GM12878 (cell line): Measurements from ENCODE around the gene RBM12. TPM values are rescaled to one million over a fixed set of nuclear protein-coding genes. Genes with fewer than 3 reads are reported as not detected.

ENCODE experiments used
- ATAC-seq: fragments of 200-7000 bp; cut with Tn5 transposase; 3 replicates; pipeline ENCODE4 v1.9.1; 2020; ENCODE audit warnings: mild to moderate bottlenecking, moderate library complexity
- BruUV-seq: library from RNA; stranded (reverse); fragments of 400-500 nt; replicated peaks from 2 replicates; lab custom pipeline; 2021; lab: Mats Ljungman, UMichigan
- CTCF ChIA-PET: fragments of 300-600 bp; sonication (Branson Sonifier 250); formaldehyde crosslinking; extraction: SDS; loops from one replicate; lab custom pipeline; 2021; ENCODE audit warnings: inconsistent platforms; lab: Yijun Ruan, JAX
- POLR2A ChIA-PET: fragments of 350-600 bp; formaldehyde crosslinking; extraction: SDS; loops from one replicate; lab custom pipeline; 2021; ENCODE audit warnings: inconsistent platforms; lab: Charles Lee
- RAD21 ChIA-PET: fragments of 300-600 bp; sonication (Branson Sonifier 250); formaldehyde crosslinking; loops from one replicate; lab custom pipeline; 2023; ENCODE audit warnings: antibody characterized with exemption; ENCODE audit not compliant: unreplicated experiment; lab: Charles Lee
- SMC1A ChIA-PET: fragments of 300-600 bp; sonication (Branson Sonifier 250); formaldehyde crosslinking; loops from one replicate; lab custom pipeline; 2023; ENCODE audit not compliant: unreplicated experiment, uncharacterized antibody; lab: Charles Lee
- DNase-seq: peaks from one replicate; pipeline ENCODE4 v3.0.0-alpha.2; 2011; ENCODE audit warnings: low read depth, low spot score
- FAIRE-seq: peaks from 3 replicates; lab custom pipeline; 2011; peaks lifted over from hg19 to GRCh38; lab: Jason Lieb, UNC
- H2AFZ ChIP-seq: 2 replicates; pipeline ENCODE4 v1.6.0; 2011; ENCODE audit warnings: low read depth, low read length, control low read depth; ENCODE audit not compliant: control insufficient read depth
- H3K27ac ChIP-seq: 2 replicates; pipeline ENCODE4 v1.5.1; 2011; ENCODE audit warnings: control low read depth; ENCODE audit not compliant: control insufficient read depth, insufficient read depth
- H3K27me3 ChIP-seq, 2 experiments: replicated peaks in 1 of 2; 2 replicates each; pipeline versions ENCODE4 v1.6.0 to v1.6.1; 2011; ENCODE audit warnings: low read length in 1 of 2; ENCODE audit not compliant: control insufficient read depth in 2 of 2, insufficient read depth in 2 of 2
- H3K36me3 ChIP-seq, 2 experiments: 2 replicates each; pipeline ENCODE4 v1.5.1; 2011; ENCODE audit warnings: low read length in 1 of 2; ENCODE audit not compliant: control insufficient read depth in 2 of 2, insufficient read depth in 2 of 2
- H3K4me1 ChIP-seq: 2 replicates; pipeline ENCODE4 v1.6.1; 2011; ENCODE audit warnings: mild to moderate bottlenecking, low read length, moderate library complexity, mixed read lengths; ENCODE audit not compliant: control insufficient read depth, insufficient read depth
- H3K4me2 ChIP-seq: 2 replicates; pipeline ENCODE4 v1.6.0; 2011; ENCODE audit warnings: control low read depth; ENCODE audit not compliant: control insufficient read depth, insufficient read depth
- H3K4me3 ChIP-seq: fragments of 200-600 bp; sonication (generic); 2 replicates; pipeline ENCODE4 v1.5.1; 2016
- H3K79me2 ChIP-seq: 2 replicates; pipeline ENCODE4 v1.6.0; 2011; ENCODE audit warnings: low read length; ENCODE audit not compliant: control insufficient read depth, insufficient read depth
- H3K9ac ChIP-seq: 2 replicates; pipeline ENCODE4 v1.8.0; 2011; ENCODE audit warnings: low read length, control low read depth, mixed read lengths; ENCODE audit not compliant: control insufficient read depth, insufficient read depth
- H3K9me3 ChIP-seq: replicated peaks from 3 replicates; pipeline ENCODE4 v1.5.1; 2011; ENCODE audit warnings: mild to moderate bottlenecking, low read length; ENCODE audit not compliant: control insufficient read depth, insufficient read depth
- H4K20me1 ChIP-seq: 2 replicates; pipeline ENCODE4 v1.6.0; 2011; ENCODE audit not compliant: control insufficient read depth, insufficient read depth
- ASH2L ChIP-seq: fragments of 300-600, 200-600 bp; sonication (generic); IDR thresholded peaks from 2 replicates; pipeline ENCODE4 v1.6.1; 2017; ENCODE audit warnings: low read depth, mild to moderate bottlenecking, borderline replicate concordance
- CBFB ChIP-seq: IDR thresholded peaks from 2 replicates; pipeline ENCODE4 v1.6.1; 2016; ENCODE audit warnings: antibody characterized with exemption, low read depth
- CEBPB ChIP-seq, 2 experiments: fragments of 150-350 bp in 1 of 2; IDR thresholded peaks; 2 replicates each; pipeline ENCODE4 v1.6.1; 2012 to 2014; ENCODE audit warnings: low read depth in 2 of 2, low read length in 2 of 2, borderline replicate concordance in 1 of 2, inconsistent platforms in 1 of 2
- DPF2 ChIP-seq: fragments of 450-650 bp; IDR thresholded peaks from 2 replicates; pipeline ENCODE4 v1.6.1; 2017; ENCODE audit warnings: mild to moderate bottlenecking
- FOXM1 ChIP-seq: IDR thresholded peaks from 2 replicates; pipeline ENCODE4 v1.6.1; 2012; ENCODE audit warnings: low read depth, mild to moderate bottlenecking, inconsistent platforms, low read length, moderate library complexity
- JUNB ChIP-seq: IDR thresholded peaks from 2 replicates; pipeline ENCODE4 v1.6.1; 2016; ENCODE audit warnings: antibody characterized with exemption, mild to moderate bottlenecking
- MTA3 ChIP-seq: IDR thresholded peaks from 2 replicates; pipeline ENCODE4 v1.6.1; 2012; ENCODE audit warnings: low read length, inconsistent platforms, borderline replicate concordance
- NR2C2 ChIP-seq: IDR thresholded peaks from 2 replicates; pipeline ENCODE4 v1.6.1; 2011; ENCODE audit warnings: borderline replicate concordance, low read depth; ENCODE audit not compliant: control insufficient read depth, insufficient read length
- NR2F1 ChIP-seq: fragments of 450-650 bp; conservative IDR thresholded peaks from 2 replicates; pipeline ENCODE4 v1.6.1; 2017; ENCODE audit warnings: mild to moderate bottlenecking
- PML ChIP-seq: IDR thresholded peaks from 2 replicates; pipeline ENCODE4 v1.6.1; 2012; ENCODE audit warnings: low read length, inconsistent platforms
- POLR2A ChIP-seq: IDR thresholded peaks from 2 replicates; pipeline ENCODE4 v1.6.1; 2011; ENCODE audit warnings: low read depth, mild to moderate bottlenecking, low read length
- RAD51 ChIP-seq: fragments of 450-650 bp; IDR thresholded peaks from 2 replicates; pipeline ENCODE4 v1.6.1; 2016; ENCODE audit warnings: moderate library complexity, mild to moderate bottlenecking, inconsistent platforms
- RELA ChIP-seq: fragments of 450-650 bp; IDR thresholded peaks from 2 replicates; pipeline ENCODE4 v1.8.0; 2014; ENCODE audit warnings: borderline replicate concordance; ENCODE audit not compliant: partially characterized antibody
- SMAD5 ChIP-seq: IDR thresholded peaks from 2 replicates; pipeline ENCODE4 v1.6.1; 2016; ENCODE audit warnings: antibody characterized with exemption, low read depth
- SREBF2 ChIP-seq: IDR thresholded peaks from 2 replicates; pipeline ENCODE4 v1.6.1; 2012; ENCODE audit warnings: mild to moderate bottlenecking, low read length
- TCF3 ChIP-seq: IDR thresholded peaks from 2 replicates; pipeline ENCODE4 v1.6.1; 2012; ENCODE audit warnings: low read depth, mild to moderate bottlenecking, low read length, borderline replicate concordance; ENCODE audit not compliant: insufficient read depth
- TCF7 ChIP-seq: IDR thresholded peaks from 2 replicates; pipeline ENCODE4 v1.6.1; 2014; ENCODE audit warnings: antibody characterized with exemption, borderline replicate concordance
- ZNF217 ChIP-seq: fragments of 450-650 bp; IDR thresholded peaks from 2 replicates; pipeline ENCODE4 v1.6.1; 2017; ENCODE audit warnings: antibody characterized with exemption, mild to moderate bottlenecking
- ZZZ3 ChIP-seq: IDR thresholded peaks from 2 replicates; pipeline ENCODE4 v1.6.1; 2011; ENCODE audit warnings: low read depth; ENCODE audit not compliant: control insufficient read depth, insufficient read length
- WGBS: methylation state at CpG from one replicate; pipeline ENCODE4 v1.1.6; 2016; ENCODE audit warnings: low lambda C conversion rate; ENCODE audit not compliant: insufficient replicate concordance, insufficient coverage; ENCODE audit errors: missing lambda C conversion rate; 5-methylcytosine and 5-hydroxymethylcytosine counted together
- in situ Hi-C: fragments of 300-500 bp; cut with MboI; formaldehyde crosslinking; loops from 9 replicates; pipeline ENCODE4 v1.14.3; 2018; ENCODE audit warnings: mixed read lengths
- intact Hi-C: fragments of 100-400 bp; cut with micrococcal nuclease; formaldehyde crosslinking; loops from one replicate; pipeline ENCODE4 v1.14.2; 2022; ENCODE audit not compliant: unreplicated experiment
- polyA plus RNA-seq, 11 experiments: library from polyadenylated mRNA; depleted of rRNA in 4 of 11; unstranded in 6 of 11; stranded (reverse) in 5 of 11; fragments of >200 nt; fragmentation: Nextera tagmentation in 4 of 11; fragmentation: Illumina TruSeq in 1 of 11; extraction: Ambion mirVana in 4 of 11; extraction: Trizol in 1 of 11; gene quantifications; 1 replicate in 1 of 11; 2 replicates in 10 of 11; pipeline versions ENCODE4 v1.2.1 to v1.2.3, GENCODE V29; 2011 to 2016; ENCODE audit warnings: inconsistent platforms in 2 of 11, missing spikeins in 2 of 11, low read depth in 1 of 11
- total RNA-seq, 4 experiments: library from RNA; depleted of rRNA in 3 of 4; stranded (reverse); fragments of >200 nt in 3 of 4; fragmentation: Illumina TruSeq in 1 of 4; extraction: Trizol in 1 of 4; gene quantifications; 2 replicates each; pipeline versions ENCODE4 v1.2.1 to v1.2.3, GENCODE V29; 2013 to 2021
- TF ChIP-seq, protein P1 (sequence below): IDR thresholded peaks from 2 replicates; pipeline ENCODE4 v1.6.1; 2011; ENCODE audit warnings: borderline replicate concordance, low read depth, mild to moderate bottlenecking, moderate library complexity, low read length; ENCODE audit not compliant: insufficient read depth, poor library complexity, severe bottlenecking
- TF ChIP-seq, protein P2 (sequence below): fragments of 150-350 bp; IDR thresholded peaks from 2 replicates; pipeline ENCODE4 v1.6.1; 2016; ENCODE audit warnings: low read depth, low read length

RBM12 gene
- total and polyA plus RNA-seq, 10 of the 15 experiments (the other 5 are each of a cell fraction or from before 2014, with no cell fraction given) = 4.7 to 153 (median 58.5) TPM

DNA sequence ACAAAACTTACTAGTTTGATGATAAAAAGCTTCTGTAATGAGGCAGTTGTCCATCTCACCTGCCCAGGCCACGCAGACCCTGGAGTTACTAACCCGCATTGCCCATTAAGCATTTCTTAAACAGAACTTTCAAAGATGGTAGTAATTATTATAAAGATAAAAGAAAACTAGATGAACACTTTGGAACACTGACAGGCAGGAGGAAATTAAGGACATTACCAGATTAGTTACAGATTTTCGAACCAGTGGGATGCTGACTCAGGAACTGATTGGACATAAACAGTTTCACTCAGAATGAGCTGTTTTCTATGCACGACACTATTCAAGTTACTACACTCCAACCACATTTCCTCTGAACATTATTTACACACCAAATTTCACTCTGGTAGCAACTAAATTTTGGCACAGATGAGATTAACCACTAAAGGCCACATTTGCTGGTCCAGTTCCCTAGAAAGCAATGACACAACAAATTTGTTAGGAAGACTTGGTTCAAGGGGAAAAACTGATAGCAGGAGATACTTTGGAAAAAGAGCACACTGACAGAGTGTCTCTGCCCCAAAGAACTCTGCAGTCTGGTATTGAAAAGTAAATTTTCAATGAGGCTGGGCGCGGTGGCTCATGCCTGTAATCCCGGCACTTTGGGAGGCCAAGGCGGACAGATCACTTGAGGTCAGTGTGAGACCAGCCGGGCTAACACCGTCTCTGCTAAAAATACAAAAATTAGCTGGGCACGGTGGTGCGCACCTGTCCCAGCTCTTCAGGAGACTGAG, 37.5 kb upstream of the RBM12 start:
- ChIA-PET POLR2A (interaction anchor here (0.5 to 3.6 kb wide), 4 partner anchors 40 to 1318 kb away, joined by 3 to 20 read pairs (median 4); partner anchors contain the start of gene RBM39), CTCF (interaction anchor here (0.8 to 3.7 kb wide), 5 partner anchors 10 to 191 kb away, joined by 3 to 11 read pairs (median 3); no protein-coding TSS in a partner anchor), RAD21 (interaction anchor here (0.8 to 2.3 kb wide), 5 partner anchors 40 to 182 kb away, joined by 3 to 6 read pairs (median 4); partner anchors contain the start of gene RBM39), SMC1A (interaction anchor here (0.9 to 1.7 kb wide), 5 partner anchors 12 to 37 kb away, joined by 3 to 6 read pairs (median 3); no protein-coding TSS in a partner anchor)
- peaks cover 7 to 45% of the 10 kb centered on the region in 2 experiments for H3K36me3 ChIP-seq
- no TSS peak for BruUV-seq
- intact Hi-C loops = no loop called here
- no peak overlapping the region for H2AFZ ChIP-seq
- H3K79me2 ChIP-seq = peaks cover 27% of the 10 kb centered on the region
- no peak overlapping the region for H3K27ac ChIP-seq
- H3K9ac ChIP-seq = no peak overlapping the region
- H3K4me1 ChIP-seq = peaks cover 11% of the 10 kb centered on the region; the same call in 1 of the 2 replicates
- WGBS = 95% methylated on average over 12 of the region's 12 CpGs
- FAIRE-seq = no peak
- no peak for DNase-seq
- H3K4me3 ChIP-seq = no peak overlapping the region
- H3K4me2 ChIP-seq = no peak overlapping the region
- in situ Hi-C loops = no loop called here
- no peaks in the 10 kb centered on the region; the same call in 1 of the 2 replicates for H4K20me1 ChIP-seq
- H3K27me3 ChIP-seq = no peaks in the 10 kb centered on the region
- no peak for ATAC-seq
- TF ChIP-seq, protein P1, sequence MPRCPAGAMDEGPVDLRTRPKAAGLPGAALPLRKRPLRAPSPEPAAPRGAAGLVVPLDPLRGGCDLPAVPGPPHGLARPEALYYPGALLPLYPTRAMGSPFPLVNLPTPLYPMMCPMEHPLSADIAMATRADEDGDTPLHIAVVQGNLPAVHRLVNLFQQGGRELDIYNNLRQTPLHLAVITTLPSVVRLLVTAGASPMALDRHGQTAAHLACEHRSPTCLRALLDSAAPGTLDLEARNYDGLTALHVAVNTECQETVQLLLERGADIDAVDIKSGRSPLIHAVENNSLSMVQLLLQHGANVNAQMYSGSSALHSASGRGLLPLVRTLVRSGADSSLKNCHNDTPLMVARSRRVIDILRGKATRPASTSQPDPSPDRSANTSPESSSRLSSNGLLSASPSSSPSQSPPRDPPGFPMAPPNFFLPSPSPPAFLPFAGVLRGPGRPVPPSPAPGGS = no peak
- no peak for TF ChIP-seq ZNF217
- TF ChIP-seq TCF3 = no peak
- TF ChIP-seq ASH2L = no peak
- no peak for TF ChIP-seq NR2C2
- TF ChIP-seq DPF2 = no peak
- TF ChIP-seq PML = peak; percentile 56
- TF ChIP-seq RELA = no peak
- TF ChIP-seq SREBF2 = no peak
- TF ChIP-seq POLR2A = peak; percentile 43
- peak; percentile 26; the same call in 1 of the 2 replicates for TF ChIP-seq MTA3
- 0 out of 4 replicates have a peak, but pooled peaks of 1 of the 2 experiments have one; percentile 30 for TF ChIP-seq CEBPB (IDR thresholded peaks at IDR 0.05; ENCODE audit: borderline replicate concordance in 1 of 2, low read depth in 2 of 2, low read length in 2 of 2)
- TF ChIP-seq FOXM1 = peak; percentile 26; the same call in 1 of the 2 replicates
- TF ChIP-seq ZZZ3 = no peak
- TF ChIP-seq CBFB = peak; percentile 67; the same call in 1 of the 2 replicates
- TF ChIP-seq TCF7 = no peak
- TF ChIP-seq SMAD5 = peak; percentile 64; the same call in 1 of the 2 replicates
- TF ChIP-seq, protein P2, sequence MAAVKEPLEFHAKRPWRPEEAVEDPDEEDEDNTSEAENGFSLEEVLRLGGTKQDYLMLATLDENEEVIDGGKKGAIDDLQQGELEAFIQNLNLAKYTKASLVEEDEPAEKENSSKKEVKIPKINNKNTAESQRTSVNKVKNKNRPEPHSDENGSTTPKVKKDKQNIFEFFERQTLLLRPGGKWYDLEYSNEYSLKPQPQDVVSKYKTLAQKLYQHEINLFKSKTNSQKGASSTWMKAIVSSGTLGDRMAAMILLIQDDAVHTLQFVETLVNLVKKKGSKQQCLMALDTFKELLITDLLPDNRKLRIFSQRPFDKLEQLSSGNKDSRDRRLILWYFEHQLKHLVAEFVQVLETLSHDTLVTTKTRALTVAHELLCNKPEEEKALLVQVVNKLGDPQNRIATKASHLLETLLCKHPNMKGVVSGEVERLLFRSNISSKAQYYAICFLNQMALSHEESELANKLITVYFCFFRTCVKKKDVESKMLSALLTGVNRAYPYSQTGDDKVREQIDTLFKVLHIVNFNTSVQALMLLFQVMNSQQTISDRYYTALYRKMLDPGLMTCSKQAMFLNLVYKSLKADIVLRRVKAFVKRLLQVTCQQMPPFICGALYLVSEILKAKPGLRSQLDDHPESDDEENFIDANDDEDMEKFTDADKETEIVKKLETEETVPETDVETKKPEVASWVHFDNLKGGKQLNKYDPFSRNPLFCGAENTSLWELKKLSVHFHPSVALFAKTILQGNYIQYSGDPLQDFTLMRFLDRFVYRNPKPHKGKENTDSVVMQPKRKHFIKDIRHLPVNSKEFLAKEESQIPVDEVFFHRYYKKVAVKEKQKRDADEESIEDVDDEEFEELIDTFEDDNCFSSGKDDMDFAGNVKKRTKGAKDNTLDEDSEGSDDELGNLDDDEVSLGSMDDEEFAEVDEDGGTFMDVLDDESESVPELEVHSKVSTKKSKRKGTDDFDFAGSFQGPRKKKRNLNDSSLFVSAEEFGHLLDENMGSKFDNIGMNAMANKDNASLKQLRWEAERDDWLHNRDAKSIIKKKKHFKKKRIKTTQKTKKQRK = no peak
- TF ChIP-seq JUNB = no peak
- TF ChIP-seq RAD51 = no peak
- TF ChIP-seq NR2F1 = no peak
- H3K9me3 ChIP-seq = no peaks in the 10 kb centered on the region
